C1 segment of cervical spinal cord (tissue), 14 donors: Measurements from ENCODE around the gene PBRM1.
"Not testable (repeated sequence)": the region's sequence is repeated elsewhere in the genome, so short reads cannot be mapped to it uniquely, and the experiment has no call there.

ENCODE experiments used
- DNase-seq, 14 donors: peaks; one replicate each; lab custom pipeline; 2025; lab: John Stamatoyannopoulos, UW

PBRM1 gene

GRCh38 chr3:52704611-52705437, 19.1 kb upstream of the PBRM1 start:
- peak in 2 of 14 donors; percentile 23 to 44 for DNase-seq

GRCh38 chr3:52703341-52703740, 17.6 kb upstream of the PBRM1 start:
- DNase-seq = no peak

DNA sequence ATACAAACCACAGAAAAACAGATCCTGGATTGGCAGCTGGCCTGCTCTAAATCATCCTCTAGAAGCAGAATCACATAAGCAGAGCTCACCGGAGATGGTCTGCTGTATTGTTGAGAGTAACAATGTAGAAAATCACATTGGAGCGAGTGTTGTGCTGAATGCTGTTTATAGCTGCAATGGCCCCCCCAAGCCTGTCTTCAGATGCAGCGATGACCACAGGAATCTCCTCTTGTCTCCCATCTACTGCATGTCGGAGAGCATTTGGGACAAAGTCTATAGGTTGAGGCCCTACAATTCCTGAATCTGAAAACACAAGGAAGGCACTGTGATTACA, 11.9 kb upstream of the PBRM1 start:
- no peak for DNase-seq

DNA sequence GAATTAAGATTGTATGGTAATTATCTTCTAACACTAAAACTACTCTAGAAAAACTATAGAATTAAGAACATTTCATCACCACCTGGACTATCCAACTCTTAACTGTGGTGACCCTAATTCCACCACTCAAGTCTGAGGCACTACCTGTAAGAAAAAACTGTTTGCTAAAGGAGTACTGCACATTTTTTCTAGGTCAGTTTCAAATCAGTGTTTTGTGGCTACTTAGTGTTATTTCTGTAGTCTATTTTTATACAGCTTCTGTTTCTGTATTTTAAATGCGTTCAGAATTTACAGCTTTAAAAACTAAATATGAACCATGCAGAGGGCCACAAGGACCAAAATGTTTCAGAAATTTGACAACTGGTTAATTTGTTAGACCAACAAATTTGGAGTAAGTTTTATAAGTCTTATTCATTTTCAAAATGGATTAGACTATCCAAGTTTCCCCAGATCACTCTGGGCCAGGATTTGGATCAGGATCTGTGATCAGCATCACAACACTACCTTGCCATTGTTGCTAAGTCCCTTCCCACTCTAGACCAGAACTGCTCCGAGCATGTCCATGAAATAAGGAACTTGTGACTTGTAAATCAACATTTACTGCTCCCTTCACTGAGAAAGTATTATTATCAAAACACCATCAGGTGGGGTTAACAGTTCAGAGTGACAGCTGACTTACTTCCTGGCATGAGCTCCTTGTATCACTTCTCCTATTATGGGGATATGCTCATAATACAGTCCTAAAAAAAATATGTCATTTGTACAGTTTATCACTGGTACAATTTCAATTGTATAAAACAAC, 11.3 kb upstream of the PBRM1 start:
- no peak for DNase-seq

- DNase-seq = no peak
These were observed 10.3 kb upstream of the PBRM1 start for GRCh38 chr3:52695798-52696671.

- no peak for DNase-seq
These were observed 8.9 kb upstream of the PBRM1 start for GRCh38 chr3:52694528-52695189.

DNA sequence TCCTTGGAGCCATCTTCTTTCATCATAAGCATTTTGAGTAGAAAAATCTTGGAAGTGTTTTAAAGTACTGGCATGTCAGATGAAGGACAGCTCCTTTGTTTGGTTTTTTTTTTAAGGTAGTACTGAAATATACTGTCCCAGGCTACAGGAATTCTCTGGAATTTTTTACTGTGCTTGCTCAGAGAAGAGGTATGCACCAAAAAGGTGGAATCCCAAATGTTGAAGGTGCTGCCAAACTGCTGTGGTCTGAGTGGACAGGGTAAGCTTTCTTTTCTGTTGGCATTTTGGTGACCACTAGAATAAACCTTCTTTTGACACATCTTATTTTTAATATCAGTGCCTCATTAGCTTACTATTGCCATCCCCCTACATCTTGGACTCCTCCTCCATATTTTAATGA, 7.4 kb upstream of the PBRM1 start:
- no peak for DNase-seq

DNA sequence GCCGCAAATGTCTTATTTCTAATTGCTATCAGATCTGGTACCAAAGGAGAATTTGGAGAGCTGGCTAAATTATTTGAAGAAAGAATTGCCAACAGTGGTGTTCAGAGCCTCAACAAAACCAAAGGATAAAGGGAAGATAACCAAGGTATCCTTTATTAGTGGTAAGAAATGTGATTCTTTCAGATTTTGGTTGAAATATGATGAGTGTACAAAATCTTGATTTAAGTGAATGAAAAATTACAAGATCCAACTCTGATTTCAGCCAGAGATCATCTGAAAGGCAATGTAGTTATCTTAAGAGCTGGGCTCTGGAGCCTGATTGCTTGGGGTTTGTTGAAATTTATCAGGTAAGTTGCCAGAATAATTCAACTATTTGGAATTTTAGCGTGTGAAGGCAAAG, 4.8 kb upstream of the PBRM1 start:
- no peak for DNase-seq

DNA sequence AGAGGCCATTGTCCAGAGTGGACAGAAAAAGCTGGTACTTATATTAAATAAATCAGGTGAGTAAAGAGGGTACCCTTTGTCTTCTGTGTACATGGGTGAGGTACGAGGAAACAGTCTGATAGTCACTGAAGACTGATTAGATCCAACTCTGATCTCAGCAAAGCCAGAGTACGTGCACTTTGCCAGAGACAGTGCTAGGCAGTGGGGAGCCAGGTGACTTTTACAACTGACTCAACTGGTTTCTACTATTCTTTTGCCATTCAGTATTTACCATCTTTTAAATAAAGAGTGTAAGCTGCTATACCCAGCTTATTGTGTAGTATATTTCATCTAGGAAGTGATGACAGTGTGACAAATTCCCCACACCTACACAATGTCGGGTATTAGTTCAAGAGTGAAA, 3.4 kb upstream of the PBRM1 start:
- DNase-seq = no peak

DNA sequence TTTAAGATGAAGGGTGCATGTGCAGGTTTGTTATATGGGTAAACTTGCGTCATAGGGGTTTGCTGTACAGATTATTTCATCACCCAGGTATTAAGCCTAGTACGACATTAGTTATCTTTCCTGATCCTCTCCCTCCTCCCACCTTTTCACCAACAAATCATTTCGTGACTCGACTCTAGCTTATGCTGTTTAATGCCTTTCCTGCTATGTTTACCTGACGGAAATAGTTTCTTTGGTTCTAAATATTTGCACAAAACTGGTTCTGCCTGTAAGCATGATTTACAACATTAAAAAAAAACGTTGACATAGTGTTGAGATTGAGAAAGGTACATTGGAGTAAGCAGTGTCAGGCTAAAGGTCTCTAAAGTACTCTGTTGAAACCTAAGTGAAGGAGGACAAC, 2.6 kb upstream of the PBRM1 start:
- no peak for DNase-seq

DNA sequence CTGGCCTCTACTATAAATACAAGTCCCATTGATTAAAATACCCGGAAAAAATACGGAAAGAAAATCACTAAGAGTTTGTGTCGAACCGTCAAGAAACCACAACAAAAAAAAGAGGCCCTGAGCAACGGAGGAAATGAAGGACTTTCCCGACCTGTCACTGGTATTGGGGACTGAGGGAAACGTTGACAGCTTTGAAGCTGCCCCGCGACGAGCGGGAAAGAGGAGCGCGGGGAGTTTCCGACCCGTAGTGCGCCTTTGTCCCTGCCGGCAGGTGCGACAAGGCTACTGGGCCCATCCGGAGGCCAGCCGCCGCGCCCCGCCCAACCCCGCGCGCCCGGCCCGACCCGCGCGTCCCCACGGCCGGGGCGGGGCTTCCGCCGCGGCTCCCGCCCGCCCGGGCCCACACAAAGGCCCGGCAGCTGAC, 416 bp downstream of the PBRM1 start:
- DNase-seq = peak in 11 of 14 donors; percentile 70 to 96 (median 92)

GRCh38 chr3:52684184-52684583, 1.5 kb downstream of the PBRM1 start:
- DNase-seq = no peak

DNA sequence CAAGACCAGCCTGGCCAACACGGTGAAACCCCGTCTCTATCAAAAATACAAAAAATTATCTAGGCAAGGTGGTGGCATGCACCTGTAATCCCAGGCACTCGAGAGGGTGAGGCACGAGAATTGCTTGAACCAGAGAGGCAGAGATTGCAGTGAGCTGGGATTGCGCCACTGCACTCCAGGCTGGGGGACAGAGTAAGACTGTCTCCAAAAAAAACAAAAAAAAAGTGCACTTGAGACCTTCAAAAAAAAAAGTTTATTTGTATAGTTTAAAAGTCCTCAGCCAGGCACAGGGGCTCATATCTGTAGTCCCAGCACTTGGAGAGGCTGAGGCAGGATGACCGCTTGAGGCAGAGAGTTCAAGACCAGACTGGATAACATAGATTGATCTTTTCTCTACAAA, 2.1 kb downstream of the PBRM1 start:
- no peak for DNase-seq

DNA sequence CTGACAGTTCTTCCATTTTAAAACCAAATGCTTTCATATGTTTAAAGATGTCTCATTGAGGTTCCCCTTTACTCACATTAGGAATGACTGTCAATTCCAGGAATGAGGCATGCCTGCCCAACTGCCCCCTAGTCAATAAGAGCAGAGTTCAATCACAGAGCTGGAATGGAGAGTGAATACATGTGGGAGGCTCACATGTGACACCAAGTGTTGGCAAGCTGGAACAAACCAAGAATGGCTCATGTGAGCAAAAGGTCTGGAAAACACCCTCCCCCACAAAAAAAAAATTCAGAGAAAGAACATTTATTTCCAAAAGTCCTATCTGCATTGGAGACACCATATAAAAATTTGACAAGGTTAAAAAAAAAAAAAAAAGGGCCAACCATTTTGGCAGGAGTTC, 3.7 kb downstream of the PBRM1 start:
- peak in 4 of 14 donors; percentile 1 to 18 (median 11) for DNase-seq

GRCh38 chr3:52681596-52681995, 4.1 kb downstream of the PBRM1 start:
- no peak for DNase-seq

GRCh38 chr3:52679811-52680210, 5.9 kb downstream of the PBRM1 start:
- no peak for DNase-seq

DNA sequence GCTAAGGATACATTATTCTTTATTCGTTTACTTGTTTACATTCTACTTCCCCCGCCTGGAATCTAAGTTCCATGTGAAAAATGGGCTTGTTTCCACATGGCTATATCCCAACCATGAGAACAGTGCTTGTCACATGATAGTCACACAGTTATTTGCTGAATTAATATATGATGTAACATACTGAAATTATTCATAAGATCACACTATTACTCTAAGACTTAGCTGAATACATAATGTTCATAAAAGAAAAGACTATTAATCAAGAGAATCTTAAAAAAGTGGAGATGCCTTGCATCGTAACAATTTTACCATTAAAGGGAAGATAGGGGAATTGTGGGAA, 6.5 kb downstream of the PBRM1 start:
- no peak for DNase-seq

DNA sequence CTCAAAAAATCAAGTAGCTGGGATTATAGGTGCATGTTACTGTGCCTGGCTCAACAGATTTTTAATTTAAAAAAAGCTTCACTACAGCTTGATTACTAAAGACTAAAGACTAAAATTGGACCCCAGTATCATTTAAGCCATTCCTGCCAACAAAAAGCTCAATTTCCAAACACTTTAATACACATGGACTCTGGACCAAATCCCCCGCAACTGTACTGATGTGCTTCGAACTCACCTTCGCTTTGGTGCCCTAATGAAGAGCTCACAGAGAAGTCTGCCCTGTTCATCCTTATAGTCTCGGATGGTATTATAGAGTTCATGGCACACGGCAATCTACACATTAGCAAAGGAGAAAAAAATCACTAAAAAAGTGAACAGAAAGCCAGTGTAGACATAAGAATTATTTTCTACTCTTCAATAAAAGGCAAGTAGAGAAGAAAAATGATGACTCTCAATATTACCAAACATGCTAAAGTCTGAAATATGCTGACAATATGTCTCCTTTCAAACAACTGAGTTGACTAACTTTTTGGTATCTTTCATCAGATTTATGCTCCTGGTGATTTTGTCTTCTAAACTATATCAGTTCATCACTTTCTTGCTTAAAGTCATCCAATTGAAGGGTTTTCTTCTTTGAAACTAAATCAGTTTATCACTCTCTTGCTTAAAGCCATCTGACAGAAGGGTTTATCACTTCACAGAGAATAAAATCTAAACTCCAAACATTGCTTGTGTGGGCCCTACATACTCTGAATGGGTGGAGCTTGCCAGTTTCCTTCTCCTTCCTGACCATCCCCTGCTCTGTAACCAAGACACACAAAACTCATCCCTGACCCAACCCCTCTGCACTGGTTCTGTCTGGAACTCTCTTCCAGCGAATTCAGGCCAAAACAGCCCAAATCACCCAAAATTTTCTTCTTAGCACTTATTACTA, 7.2 kb downstream of the PBRM1 start:
- DNase-seq = no peak

DNA sequence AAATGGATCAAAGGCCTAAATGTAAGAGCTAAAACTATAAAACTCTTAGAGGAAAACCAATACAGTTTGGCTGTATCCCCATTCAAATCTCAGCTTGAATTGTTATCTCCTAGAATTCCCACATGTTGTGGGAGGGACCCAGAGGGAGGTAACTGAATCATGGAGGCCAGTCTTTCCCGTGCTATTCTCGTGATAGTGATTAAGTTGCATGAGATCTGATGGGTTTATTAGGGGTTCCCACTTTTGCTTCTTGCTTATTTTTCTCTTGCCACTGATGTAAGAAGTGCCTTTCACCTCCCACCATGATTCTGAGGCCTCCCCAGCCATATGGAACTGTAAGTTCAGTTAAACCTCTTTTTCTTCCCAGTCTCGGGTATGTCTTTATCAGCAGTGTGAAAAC, 9.5 kb downstream of the PBRM1 start:
- DNase-seq = not testable (repeated sequence)

DNA sequence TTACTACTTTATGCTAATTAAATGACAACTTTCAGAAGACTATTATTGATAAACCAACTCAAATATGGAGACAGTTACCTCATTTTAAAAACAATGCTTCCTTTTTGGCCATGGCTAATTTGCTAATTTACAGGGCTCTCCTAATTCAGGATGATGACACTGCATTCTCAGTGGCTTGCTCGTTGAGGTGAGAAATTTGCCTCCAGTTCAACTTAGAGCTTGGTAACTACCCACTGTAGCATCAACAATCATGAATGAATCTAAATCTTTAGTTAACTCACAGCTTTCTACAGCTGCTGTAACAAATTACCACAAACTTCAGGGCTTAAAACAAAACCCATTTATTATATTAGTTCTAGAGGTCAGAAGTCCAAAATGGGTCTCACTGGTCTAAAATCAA, 14.0 kb downstream of the PBRM1 start:
- DNase-seq = no peak
